NCI-H774 (cell line): ENCODE measurements around the gene NUMB.

Experiments
- DNase-seq: peaks from one replicate; lab custom pipeline; 2025; lab: John Stamatoyannopoulos, UW

Gene NUMB

GRCh38 chr14:73261075-73261474 is 197.3 kb downstream of the NUMB start:
- DNase-seq: no peak

GRCh38 chr14:73260574-73260973 is 197.8 kb downstream of the NUMB start:
- DNase-seq: no peak

GRCh38 chr14:73259837-73260236 is 198.5 kb downstream of the NUMB start:
- no peak for DNase-seq

GRCh38 chr14:73258845-73259611 is 199.3 kb downstream of the NUMB start:
- DNase-seq: no peak

GRCh38 chr14:73258076-73258475 is 200.3 kb downstream of the NUMB start:
- DNase-seq: no peak

- no peak for DNase-seq
Measured at GRCh38 chr14:73255693-73256225, 202.6 kb downstream of the NUMB start.

- DNase-seq: no peak
Measured at GRCh38 chr14:73255005-73255400, 203.3 kb downstream of the NUMB start.

GRCh38 chr14:73254247-73255004 is 203.9 kb downstream of the NUMB start:
- DNase-seq: no peak

- DNase-seq: no peak
Measured at GRCh38 chr14:73253721-73254120, 204.6 kb downstream of the NUMB start.

- no peak for DNase-seq
Measured at GRCh38 chr14:73253323-73253610, 205.1 kb downstream of the NUMB start.

- no peak for DNase-seq
Measured at GRCh38 chr14:73252491-73253322, 205.6 kb downstream of the NUMB start.

- no peak for DNase-seq
Measured at GRCh38 chr14:73251516-73252215, 206.7 kb downstream of the NUMB start.

- DNase-seq: no peak
Measured at GRCh38 chr14:73250781-73251500, 207.4 kb downstream of the NUMB start.

GRCh38 chr14:73250317-73250713 is 208.0 kb downstream of the NUMB start:
- DNase-seq: no peak

- DNase-seq: no peak
Measured at GRCh38 chr14:73249564-73250316, 208.6 kb downstream of the NUMB start.

GRCh38 chr14:73249108-73249507 is 209.2 kb downstream of the NUMB start:
- no peak for DNase-seq

- no peak for DNase-seq
Measured at GRCh38 chr14:73248108-73248868, 210.1 kb downstream of the NUMB start.

GRCh38 chr14:73246387-73247150 is 211.8 kb downstream of the NUMB start:
- DNase-seq: no peak
